ENCODE data around the gene LMF1.
"Not testable (repeated sequence)": the region's sequence is repeated elsewhere in the genome, so short reads cannot be mapped to it uniquely, and the experiment has no call there.

The LMF1 gene

GRCh38 chr16:858971-859370 lies 111.8 kb downstream of the LMF1 start:
- not testable (repeated sequence) for DNase-seq

GRCh38 chr16:858441-858840 lies 112.3 kb downstream of the LMF1 start:
- not testable (repeated sequence) for DNase-seq

DNA sequence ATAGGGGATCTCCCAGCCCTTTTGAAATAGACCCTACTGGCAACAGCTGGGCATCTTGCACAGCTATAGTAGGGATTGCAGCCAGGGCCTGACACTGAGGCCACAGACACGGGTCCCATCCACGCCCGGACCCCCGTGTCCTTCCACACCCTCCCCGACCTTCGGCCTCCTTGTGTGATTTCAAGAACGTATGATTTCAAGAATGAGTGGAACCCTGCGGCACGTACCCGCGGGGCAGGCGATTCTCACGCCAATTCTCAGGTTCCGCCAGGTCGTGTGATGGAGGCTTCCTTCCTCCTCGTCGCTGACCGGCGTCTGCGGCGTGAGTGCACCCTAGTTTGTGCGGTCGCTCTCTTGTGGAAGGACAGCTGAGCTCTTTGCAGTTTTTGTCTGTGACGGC lies 114.0 kb downstream of the LMF1 start:
- no peak for DNase-seq

- DNase-seq: no peak
Measured at GRCh38 chr16:856101-856500, 114.7 kb downstream of the LMF1 start.

DNA sequence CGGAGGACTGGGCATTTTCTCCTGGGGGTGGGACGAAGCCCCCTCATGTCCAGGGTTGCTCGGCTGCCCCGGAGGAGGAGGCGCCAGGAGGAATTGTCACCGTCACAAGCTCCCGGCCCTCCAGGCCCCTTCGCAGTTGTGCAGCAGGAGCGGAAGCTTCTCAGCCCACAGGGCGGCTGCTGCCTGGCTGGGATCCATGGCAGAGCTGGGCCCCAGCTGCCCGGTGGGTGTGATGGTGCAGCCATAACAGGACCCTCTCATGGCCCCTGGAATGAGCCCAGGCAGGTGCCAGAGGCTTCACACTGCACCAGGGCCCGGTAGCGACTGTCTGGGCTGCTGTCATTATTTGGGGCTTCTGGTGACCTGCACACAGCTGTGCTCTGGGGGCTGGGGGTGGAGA lies 115.3 kb downstream of the LMF1 start:
- no peak for DNase-seq

- DNase-seq: no peak
Measured at GRCh38 chr16:854808-855410, 115.9 kb downstream of the LMF1 start.

DNA sequence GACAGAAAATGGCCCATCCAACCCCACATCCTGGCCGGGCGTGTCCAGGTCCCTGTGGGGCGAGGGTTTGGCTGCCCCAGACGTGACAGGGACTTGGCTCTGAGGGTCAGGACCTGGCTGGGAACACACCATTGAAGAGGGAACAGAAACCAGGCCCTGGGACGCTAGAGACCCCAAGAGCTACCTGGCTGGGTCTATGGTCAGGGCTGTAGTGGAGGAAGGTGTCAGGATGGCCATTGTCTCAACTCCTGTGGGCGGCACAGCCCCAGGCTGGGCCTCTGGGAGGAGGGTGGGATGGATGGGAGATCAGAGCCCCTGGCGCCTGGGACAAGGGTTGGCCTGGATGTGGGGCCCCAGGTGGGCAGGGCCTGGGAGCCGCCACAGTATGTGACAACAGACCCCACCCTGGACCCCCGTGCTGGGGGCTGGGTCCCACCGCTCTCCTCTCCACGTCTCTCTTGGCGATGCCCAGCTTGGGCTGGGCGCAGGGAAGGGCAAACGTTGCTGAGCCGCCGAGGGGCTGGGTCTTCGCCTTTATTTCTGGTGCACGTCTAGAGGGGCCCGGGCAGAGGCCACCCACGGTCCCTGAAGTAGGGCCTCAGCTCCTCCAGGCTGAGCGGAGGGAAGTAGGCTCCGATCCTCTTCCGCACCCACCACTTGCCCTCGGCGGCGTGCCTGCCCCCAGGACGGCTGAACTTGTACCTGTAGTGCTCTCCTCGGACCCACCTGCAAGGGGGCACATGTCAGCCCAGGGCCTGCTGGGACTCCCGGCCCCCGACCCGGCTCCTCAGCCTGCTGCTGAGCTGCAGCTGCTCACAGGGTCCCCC lies 116.6 kb downstream of the LMF1 start:
- no peak for DNase-seq

GRCh38 chr16:853306-853705 lies 117.5 kb downstream of the LMF1 start:
- DNase-seq: no peak

GRCh38 chr16:852451-853185 lies 118.2 kb downstream of the LMF1 start:
- DNase-seq: no peak

DNA sequence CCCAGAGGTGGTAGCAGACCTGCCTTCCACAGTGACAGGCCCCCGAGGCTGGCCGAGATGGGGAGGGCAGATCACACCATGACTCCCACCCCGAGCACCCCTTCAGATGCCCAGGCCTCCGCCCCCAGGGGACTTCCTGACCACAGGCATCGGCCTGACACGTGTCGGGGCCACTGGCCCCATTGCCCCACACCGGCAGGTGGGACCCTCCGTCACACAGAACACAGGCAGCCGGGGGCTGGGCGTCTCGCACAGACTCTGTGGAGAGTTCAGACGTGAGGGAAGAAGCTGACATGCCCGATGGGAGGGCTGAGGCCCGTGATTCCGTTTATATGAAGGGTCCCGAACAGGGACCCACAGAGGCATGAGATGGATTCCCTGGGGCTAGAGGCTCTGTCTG lies 118.9 kb downstream of the LMF1 start:
- no peak for DNase-seq

DNA sequence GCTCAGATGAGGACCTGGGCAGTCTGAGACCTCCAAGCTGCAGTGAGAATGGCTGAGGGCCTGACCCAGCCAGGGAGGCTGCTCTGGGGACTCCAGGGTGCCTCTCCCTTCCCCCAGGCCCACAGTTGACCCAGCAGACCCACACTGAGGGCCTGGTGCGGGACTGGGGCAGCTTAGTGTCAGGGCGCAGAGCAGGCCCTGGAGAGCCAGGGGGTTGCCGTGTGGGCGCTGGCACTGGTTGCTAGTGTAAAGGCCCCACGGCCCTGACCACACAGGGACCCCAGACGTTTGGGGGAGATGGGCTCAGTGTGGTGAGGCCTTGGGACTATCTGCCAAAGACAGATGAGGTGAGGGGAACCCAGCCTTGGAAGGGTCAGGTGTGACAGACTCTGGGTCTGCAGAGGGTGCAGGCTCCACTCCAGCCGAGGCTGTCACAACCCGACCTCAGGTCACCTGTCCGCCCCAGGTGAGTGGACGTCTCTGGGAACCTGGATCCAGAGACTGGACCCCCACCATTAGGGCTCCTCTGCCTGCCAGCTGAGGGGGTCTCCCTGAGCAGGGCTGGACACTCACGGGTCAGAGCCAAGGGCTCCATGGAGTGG lies 119.5 kb downstream of the LMF1 start:
- no peak for DNase-seq

GRCh38 chr16:850668-851067 lies 120.1 kb downstream of the LMF1 start:
- no peak for DNase-seq

DNA sequence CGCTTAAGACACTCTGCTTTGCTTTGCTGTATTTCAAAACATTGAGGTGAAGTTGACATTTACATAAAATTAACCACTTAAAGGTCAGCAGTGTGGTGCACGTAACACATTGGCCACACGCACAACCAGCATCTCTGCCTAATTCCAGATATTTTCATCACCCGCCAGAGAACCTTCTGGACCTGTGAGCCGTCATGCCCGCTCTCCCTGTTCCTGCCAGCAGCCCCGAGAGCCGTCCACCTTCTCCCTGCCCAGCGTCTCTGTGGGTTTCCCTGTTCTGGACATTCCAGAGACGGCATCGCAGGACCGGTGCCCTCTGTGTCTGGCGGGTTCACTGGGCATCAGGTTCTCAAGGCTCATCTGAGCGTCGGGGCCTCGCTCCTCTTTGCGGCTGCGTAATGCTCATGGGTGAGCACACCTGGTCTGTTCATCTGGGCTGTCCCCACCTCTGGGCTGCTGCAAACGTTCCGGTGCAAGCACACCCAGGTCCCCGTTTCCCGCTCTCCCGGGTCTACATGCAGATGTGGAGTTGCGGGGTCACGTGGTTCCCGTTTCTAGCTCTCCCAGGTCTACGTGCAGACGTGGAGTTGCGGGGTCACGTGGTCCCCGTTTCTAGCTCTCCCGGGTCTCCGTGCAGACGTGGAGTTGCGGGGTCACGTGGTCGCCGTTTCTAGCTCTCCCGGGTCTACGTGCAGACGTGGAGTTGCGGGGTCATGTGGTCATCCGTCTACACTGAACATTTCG lies 122.1 kb downstream of the LMF1 start:
- DNase-seq: no peak

- no peak for DNase-seq
Measured at GRCh38 chr16:847681-848445, 122.9 kb downstream of the LMF1 start.

DNA sequence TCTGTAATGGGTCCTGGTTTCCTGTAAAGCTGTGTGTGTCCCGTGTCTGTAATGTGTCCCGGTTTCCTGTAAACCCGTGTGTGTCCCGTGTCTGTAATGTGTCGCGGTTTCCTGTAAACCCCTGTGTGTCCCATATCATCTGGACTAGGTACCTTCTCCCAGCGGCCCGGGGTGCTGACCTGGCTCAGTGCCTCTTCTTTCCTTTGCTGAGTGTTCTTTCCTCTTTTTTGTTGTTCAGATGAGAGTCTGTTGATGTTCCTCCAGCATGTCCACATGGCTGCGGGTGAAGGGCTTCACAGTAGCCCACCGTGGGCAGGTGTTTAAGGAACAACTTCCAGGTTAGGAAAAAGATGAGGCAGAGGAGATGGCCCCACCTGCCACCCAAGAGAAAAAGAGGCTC lies 123.6 kb downstream of the LMF1 start:
- DNase-seq: no peak

DNA sequence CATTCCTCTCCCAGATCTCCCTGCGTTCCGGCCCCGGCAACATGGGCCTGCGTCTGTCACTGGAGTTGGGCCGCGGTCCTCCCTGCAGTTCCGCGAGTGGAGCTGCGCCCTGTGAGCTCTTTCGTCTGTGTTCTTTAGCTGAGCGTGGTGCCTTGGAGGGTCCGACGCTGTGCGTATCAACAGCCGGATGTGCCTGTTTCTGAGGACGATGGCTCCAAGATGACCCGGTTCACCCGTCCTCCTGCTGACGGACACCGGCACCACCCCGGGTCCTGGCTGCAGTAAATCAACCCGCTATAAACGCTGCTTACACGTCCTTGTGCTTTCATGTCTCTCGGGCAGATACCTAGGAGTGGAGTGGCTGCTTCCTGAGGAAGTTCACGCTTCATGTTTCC lies 125.4 kb downstream of the LMF1 start:
- DNase-seq: no peak

DNA sequence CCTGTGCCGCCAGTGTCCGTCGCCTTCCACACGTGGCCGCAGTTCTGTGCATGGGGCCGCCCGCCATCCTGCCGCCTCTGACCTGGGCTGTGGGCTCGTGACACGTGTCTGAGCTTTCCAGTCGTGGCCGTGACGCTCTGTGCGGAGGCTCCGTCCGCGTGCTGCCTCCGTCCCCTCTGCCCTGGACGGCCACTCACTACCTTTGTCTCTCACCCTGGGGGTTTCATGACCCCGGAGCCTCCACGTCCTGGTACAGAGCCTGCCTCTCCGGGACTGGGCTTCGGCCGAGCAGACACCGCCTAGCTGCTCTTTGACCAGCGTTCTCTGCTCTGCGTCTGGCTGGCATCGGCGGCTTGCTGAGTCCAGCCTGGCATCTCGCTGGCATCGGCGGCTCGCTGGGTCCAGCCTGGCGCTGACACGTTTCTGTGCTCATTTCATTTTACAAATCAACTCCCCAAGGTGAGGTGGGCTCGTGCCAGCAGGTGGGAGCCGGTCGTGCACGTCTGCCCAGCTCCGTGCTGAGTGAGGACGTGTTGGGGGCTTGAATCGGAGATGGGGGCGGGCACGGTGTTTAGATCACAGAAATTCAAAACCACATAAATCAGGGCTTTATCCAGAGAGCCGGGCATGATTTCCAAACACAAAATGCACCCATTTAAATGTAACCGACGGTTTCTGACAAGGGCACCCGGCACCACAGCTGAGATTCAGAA lies 126.0 kb downstream of the LMF1 start:
- no peak for DNase-seq

- DNase-seq: no peak
Measured at GRCh38 chr16:843771-844170, 127.0 kb downstream of the LMF1 start.

DNA sequence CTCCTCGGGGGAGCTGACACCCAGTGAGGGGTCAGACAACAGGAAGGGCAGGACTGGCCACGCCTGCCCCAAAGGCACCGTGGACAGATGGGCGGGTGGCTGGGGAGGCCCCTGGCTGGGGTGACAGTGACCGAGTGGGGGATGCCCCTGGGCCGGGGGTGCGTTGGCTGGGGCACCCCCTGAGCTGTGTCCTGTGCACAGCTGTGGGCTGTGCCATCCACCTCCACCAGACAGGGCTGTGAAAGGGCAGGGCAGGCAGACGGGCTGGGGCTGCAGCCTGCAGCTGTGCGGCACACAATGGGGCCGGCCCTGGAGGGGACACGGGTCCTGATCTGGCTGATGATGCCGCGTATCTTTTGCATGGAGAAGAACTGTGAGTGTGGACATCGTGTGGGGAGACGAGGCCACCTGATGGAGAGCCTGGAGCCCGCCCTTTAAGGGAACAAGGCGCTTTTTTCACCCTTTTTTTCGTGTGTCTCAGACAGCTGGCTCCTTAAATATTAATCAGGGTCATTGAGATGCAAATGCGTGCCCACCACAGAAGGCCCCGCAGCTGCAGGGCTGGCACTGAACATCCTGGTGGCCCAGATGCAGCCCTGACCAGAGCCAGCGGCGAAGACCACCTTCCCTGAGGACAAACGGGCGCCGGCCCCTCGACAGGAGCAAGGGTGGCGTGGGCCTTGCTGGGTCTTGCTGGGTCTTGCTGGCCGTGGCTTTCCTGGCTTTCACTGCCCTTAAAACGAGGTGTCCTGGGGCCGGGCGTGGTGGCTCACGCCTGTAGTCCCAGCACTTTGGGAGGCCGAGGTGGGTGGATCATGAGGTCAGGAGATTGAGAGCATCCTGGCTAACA lies 127.8 kb downstream of the LMF1 start:
- DNase-seq: no peak

DNA sequence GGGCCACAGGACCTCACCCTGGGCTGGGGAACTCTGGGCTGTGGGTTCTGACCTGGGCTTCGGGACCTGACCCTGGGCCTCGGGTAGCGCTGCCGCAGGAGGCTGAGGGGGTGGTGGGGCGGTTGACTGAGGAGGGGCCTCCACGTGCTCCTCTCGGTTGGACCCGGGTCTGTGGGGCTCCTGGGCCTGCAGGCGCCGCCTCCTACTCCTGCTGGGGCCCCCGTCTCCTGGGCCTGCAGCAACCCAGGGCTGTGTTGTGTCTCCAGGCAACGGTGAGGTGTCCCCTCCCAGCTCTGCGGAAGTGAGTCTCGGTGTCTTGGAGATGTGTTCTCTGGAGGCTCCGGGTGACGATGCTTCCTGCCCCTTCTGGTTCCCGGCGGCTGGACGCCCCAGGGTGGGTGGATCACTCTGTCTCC lies 128.7 kb downstream of the LMF1 start:
- no peak for DNase-seq
